AG04449 (cell line): ENCODE measurements around the gene ADRA2C.

ENCODE experiments used
- CTCF ChIA-PET: fragments of 350-600 bp; formaldehyde crosslinking; extraction: SDS; loops from one replicate; lab custom pipeline; 2021; ENCODE audit warnings: antibody characterized with exemption; lab: Yijun Ruan, JAX
- POLR2A ChIA-PET: fragments of 400-600, 350-600 bp; formaldehyde crosslinking; extraction: SDS; loops from one replicate; lab custom pipeline; 2020; ENCODE audit warnings: antibody characterized with exemption, inconsistent platforms; lab: Yijun Ruan, JAX
- DNase-seq: peaks from one replicate; pipeline ENCODE4 v3.0.0-alpha.2; 2010; ENCODE audit warnings: low read depth, low spot score
- H3K4me3 ChIP-seq: 2 replicates; pipeline ENCODE4 v1.5.1; 2011; ENCODE audit warnings: low read depth, mild to moderate bottlenecking, control low read depth, low read length
- TF ChIP-seq, protein P1 (sequence below): IDR thresholded peaks from one replicate; pipeline ENCODE4 v1.5.1; 2011; ENCODE audit warnings: mild to moderate bottlenecking, moderate library complexity, low read length, control low read depth, inconsistent platforms; ENCODE audit not compliant: insufficient read depth; ENCODE audit errors: missing control alignments

The ADRA2C gene

DNA sequence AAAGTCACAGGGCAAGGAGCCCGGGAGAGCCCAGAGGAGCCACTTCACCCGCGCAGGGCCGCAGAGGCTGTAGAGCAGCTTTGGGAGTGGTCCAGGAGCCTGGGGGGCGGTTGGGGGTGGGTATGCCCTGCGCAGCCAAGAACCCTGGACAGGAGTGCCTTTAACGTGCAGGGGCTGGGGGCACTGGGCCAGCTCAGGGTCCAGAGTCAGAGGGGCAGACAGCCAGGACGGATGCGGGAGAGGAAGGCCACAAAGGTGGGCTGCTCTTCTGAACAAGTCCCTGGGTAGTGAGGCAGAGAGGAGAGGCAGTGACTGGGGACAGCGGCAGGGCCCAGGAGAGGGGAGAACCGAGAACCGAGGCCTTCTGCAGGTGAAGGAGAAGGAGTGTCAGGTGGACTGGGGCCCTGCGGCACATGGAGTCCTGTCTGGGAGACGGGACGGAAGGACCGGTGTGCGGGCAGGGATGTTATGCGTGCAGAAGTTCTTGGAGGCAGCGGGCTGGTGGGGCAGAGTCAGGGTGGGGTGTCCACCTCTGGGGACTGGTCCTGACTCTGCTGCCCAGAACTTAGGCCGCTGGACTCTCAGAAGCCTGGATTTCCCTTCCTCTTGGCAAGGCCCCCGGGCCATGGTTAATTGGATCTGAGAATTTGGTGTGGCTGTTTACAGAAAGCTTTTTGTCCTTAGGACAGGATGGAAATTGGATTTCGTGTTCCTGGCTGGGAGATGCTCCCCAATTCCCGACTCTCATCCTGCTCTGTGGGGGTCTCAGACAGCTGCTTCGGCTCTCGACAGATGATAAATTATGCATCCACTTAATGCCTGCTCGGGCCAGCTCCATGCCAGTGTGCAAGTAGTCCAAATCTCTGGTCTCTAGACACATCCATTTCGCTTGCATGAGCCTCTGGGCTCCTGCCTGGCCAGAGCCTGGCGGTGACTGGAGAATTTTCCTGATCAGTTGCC, 31.9 kb downstream of the ADRA2C start:
- ChIA-PET POLR2A (no interaction called here), CTCF (interaction anchor here (1.5 kb wide), 1 partner anchor 83 kb away, joined by 3 read pairs; no protein-coding TSS in a partner anchor)
- H3K4me3 ChIP-seq, result no peak overlapping the region
- TF ChIP-seq, protein P1, sequence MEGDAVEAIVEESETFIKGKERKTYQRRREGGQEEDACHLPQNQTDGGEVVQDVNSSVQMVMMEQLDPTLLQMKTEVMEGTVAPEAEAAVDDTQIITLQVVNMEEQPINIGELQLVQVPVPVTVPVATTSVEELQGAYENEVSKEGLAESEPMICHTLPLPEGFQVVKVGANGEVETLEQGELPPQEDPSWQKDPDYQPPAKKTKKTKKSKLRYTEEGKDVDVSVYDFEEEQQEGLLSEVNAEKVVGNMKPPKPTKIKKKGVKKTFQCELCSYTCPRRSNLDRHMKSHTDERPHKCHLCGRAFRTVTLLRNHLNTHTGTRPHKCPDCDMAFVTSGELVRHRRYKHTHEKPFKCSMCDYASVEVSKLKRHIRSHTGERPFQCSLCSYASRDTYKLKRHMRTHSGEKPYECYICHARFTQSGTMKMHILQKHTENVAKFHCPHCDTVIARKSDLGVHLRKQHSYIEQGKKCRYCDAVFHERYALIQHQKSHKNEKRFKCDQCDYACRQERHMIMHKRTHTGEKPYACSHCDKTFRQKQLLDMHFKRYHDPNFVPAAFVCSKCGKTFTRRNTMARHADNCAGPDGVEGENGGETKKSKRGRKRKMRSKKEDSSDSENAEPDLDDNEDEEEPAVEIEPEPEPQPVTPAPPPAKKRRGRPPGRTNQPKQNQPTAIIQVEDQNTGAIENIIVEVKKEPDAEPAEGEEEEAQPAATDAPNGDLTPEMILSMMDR, result no peak
- DNase-seq, result no peak

DNA sequence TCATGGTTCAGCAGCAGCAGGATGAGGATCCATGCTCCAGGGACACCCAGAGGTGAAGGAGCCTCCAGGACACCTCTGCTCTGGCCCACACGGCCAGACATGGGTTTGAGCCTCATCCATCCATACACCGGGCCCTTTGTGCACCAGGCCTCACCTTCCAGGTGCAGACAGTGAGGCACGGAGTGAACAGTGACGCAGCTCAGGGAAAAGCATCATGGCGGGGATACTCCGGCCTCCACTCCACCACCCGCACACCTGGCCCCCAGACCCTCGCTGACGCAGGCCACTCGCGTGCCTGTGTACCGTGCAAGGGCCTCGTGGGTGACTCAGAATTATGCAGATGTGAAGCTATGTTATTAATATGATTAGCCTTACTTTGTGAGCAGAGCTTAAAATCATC, 33.3 kb downstream of the ADRA2C start:
- TF ChIP-seq, protein P1, result no peak
- no peak for DNase-seq
- CTCF ChIA-PET, result no interaction called here
- POLR2A ChIA-PET, result no interaction called here
- H3K4me3 ChIP-seq, result no peak overlapping the region

DNA sequence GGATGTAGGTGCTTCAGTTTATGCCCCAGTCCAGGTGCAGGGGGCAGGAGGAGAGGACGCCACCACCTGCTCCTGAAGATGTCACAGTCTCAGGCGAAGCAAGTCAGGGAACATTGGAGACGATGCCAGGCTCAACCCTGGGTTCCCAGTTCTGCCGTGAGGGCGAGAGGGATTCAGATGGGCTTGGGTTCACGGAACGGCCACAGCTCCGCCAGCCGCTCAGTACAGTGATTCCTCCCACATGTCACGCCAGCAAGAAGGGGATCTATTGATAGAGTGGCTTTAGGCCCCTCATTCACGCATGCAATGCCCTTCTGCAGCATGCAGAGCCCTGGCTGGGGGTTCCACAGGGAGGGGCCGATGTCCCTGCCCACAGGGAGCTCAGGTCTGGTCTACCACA, 34.2 kb downstream of the ADRA2C start:
- DNase-seq, result no peak
- TF ChIP-seq, protein P1, result no peak
- POLR2A ChIA-PET, result no interaction called here
- no peak overlapping the region for H3K4me3 ChIP-seq
- CTCF ChIA-PET, result no interaction called here

DNA sequence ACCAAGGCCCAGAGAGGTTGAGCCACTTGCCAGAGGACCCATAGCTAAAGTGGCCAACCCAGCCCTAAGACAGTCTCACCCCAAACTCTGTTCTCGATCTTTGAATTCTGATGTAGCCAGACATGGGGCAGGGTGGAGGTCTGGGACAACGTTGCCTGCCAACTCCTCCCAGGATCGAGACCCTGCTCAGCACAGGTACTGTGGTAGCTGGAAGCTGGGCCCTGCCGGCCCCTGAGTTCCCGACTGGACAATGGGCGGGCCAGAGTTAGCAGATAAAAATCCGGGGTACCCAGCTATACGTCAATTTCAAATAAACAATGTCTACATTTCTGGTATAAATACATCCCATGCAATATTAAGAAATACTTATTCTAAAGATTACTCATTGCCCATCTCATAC, 35.3 kb downstream of the ADRA2C start:
- CTCF ChIA-PET, result no interaction called here
- TF ChIP-seq, protein P1, result no peak

DNA sequence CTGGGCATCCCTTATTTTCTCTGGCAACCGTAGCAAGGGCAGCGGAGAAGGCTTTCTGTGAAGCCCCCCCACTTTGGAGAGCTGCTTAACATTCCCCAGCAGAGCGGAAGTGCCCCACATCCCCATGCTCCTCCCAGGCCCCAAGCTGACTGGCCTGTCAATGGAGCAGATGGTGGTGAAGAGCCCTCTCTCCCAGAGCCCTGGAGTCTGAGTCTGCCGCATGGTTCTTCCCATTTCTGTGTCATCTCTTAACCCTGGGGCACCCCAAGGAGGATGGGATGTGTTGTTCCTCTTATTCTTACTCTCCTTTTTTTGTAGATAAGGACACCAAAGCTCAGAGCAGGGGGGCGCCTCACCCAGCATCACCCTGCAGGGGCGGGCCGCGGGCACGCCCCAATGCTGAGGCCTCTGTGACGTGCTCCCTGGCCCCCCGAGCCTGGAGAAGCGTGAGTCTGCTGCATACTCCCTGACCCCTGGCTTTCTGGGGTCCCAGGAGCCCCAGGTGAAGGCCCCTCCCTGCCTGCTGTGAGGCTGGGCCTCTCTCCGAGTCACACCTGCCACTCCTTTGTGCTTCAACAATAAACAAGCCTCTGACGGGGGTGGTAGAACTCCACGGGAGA, 35.9 kb downstream of the ADRA2C start:
- TF ChIP-seq, protein P1, result no peak
- no peak overlapping the region for H3K4me3 ChIP-seq
- ChIA-PET CTCF (no interaction called here), POLR2A (no interaction called here)
- DNase-seq, result no peak

More for the DNA sequence above, 35.3 kb downstream of the ADRA2C start:
- no peak overlapping the region for H3K4me3 ChIP-seq
- POLR2A ChIA-PET, result no interaction called here
- DNase-seq, result no peak
